Stimulated activated CD4-positive, alpha-beta T cell treated with anti-CD3 and anti-CD28 coated beads, Interleukin-12 subunit alpha, Interleukin-12 subunit beta, amount 100 ng/mL, for 48 hours (primary cell): ENCODE measurements around the gene GDF15.

ENCODE experiments used
- DNase-seq, 3 donors: peaks; one replicate each; pipeline ENCODE4 v3.0.0-alpha.2; 2020; ENCODE audit warnings: low read depth in 2 of 3, low spot score in 1 of 3

Gene GDF15

DNA sequence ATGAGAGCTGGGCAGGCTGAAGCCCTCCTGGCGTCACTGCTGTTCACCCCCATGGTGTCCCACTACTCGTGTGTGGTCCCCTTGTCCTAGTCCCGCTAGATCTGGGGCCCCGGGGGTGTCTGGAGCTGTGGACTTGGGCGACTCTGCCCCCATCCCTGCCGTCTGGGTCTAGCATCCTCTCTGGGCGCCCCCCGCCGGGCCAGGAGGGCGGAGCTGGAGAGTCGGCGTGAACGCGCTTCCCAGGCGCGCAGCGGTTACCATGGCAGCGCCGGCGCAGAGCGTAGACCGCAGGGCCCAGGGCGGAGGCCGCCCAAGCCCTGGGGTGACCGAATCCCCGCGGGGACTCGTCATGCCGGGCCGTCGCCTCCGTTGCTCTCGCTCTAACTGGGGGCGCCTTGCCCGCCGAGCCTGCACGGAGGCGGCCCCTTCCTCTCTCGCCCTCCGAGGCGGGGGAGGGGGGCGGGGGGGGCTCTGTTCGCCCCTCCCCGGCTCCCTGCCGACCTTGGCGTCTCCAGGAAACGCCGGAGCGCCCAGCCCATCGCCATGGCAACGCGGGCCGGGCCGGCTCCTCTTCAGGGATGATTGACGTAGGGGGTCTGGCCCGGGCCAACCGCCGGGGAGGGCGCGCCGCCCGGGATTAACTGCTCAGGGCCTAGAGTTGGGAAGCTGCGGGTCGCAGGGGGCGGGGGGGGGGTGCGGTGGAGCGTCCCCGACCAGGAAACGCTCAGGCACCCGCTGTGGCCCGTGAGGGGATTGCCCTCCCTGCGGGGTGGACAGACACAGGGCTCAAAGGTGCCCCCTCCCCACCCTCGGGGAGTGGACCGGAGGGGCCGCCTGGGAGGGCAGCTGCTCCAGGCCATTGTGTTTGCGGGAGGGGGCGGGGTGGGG lies 43.1 kb downstream of the GDF15 start:
- peak in 1 of 3 donors; percentile 70 for DNase-seq

DNA sequence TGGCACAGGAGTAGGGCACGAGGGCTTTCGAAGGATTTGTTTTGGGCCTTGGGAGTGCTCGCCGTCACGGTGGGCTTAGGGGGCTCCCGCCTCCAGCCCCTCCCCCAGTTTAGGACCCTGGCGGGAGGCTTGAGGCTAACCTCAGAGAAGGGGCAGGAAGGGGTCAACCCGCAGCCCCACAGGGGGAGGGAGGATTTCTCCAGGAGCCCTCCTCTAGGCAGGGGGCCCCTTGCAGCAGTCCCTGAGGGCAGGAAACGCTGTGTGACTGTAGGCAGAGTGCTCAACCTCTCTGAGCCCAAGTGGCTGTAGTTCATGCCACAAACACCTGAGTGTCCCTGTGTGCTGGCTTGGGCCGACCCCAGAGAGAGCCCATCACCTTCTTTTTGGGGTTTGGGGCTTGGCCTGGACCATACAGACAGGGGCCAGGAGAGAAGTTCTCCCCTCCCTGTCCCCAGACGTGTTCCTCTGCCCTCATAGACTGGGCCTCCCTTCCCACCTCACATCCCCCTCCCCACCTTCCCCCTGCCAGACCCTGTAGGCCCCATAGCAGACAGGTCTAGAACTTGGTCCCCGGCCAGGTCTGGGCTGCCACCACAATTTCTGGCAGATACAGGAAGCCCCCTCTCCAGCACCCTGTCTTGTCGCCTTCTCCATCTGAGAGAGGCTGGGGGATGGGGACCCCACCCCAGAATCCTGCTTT lies 43.9 kb downstream of the GDF15 start:
- no peak for DNase-seq

DNA sequence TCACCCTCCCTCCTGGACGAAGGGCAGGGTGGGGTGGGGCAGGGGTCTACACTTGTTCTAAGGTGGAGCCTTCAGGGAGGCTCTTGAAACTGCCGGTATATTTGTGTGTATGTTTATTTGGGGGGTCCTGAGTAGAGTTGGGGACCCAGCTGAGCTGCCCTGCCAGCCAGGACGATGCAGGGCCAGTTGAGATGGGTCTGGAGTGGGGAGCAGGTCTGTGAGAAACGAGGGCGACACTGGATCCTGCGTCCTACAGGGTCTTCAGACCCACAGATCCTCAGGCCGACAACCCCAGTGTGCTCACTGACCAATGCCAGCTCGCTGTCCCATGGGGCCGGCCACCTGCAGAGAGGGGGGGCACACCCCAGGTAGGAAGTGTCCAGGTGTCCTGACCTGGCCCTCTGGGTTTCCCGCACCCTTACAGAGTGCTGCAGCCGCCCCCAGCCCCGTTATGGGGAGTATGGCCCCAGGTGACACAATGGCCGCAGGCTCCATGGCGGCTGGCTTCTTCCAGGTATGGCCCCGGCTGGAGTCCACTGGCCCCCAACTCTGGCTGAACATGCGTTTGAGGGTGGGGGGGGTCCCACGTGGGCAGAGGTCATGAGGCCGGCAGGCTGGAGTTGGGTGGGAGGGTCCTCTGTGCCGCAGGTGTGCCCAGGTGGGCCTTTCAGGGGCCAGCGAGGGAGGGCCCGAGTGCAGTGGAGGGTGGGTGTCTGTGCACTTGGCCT lies 44.6 kb downstream of the GDF15 start:
- no peak for DNase-seq

DNA sequence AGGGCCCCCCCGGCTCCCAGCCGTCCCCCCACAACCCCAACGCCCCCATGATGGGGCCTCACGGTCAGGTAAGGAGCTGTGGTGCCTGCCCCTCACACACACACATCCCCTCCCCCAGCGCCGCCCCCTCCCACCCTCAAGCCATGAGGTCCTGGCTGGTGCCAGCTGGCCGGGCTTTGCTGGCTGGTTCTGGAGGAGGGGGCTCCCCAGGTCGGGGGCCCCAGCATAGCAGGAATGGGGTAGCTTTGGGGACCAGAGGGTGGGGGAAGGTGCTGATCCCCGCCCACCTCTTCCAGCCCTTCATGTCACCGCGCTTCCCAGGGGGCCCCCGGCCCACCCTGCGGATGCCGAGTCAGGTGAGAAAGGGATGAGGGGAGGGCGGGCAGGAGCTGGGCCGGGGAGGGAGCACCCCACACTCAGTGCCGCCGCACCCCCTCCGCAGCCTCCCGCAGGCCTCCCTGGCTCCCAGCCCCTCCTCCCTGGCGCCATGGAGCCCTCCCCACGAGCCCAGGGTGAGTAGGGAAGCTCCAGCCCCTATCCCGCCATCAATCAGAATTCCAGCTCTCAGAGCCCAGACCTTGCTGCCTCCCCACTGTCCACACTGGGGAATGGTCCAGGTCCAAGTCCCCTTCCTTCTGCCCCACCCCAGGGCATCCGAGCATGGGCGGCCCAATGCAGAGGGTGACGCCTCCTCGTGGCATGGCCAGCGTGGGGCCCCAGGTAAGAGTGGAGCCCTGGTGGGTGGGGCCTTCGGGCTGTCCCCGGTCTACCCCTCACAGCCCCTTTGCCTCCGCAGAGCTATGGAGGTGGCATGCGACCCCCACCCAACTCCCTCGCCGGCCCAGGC lies 45.6 kb downstream of the GDF15 start:
- DNase-seq, result no peak

DNA sequence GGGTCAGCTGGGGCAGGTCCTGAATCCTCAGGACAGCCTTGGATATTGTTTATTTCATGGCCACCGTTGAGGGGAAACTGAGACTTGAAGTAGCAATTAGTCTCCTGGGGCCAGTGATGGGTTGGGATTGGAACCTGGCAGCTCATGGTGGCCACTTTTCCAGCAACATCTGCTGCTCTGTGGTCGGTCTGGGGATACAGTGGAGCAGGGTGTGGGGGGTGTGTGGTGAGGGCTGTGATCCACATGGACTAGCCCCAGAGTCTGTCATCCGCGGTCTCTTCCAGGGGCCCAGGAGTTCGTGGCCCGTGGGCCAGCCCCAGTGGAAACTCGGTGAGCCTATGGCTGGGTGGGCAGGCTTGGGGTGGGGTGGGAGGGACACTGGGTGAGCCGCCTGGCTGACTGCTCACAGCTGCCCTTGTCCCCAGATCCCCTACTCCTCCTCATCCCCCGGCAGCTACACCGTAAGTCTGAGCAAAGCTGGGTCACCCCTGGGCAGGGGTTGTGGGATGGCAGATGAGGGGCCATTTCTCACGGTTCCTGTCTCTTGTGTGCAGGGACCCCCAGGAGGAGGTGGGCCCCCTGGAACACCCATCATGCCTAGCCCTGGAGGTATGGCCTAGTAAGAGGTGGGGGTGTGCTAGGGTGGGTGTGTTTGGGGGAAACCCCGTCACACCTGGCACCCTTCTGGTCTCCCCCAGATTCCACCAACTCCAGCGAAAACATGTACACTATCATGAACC lies 46.5 kb downstream of the GDF15 start:
- no peak for DNase-seq

DNA sequence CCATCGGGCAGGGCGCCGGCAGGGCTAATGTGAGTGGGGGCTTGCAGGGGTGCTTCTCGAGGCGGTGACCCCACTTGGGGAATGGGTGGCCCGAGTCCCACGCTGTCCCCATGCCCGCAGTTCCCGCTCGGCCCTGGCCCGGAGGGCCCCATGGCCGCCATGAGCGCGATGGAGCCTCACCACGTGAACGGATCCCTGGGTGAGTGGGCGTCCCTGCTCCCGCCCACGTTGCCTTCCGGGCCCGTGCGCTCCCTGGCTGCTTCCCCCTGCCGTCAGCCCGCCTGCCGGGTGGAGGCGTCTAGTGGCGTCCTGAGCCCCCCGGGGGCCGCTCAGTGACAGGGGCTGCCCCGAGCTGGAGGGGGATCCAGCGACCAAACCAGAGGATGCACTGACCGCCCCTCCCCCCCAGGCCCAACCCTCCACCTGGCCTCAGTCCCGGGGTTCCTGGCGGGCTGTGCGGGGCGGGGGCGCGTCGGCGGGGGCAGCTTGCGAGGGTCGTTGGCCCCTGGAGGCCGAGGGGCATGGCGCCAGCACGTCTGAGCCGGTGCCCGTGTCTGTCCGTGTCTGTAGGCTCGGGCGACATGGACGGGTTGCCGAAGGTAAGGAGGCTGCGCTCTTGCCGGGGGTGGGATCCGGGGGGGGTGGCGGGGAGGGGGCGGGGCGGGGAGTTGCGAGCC lies 47.2 kb downstream of the GDF15 start:
- no peak for DNase-seq

DNA sequence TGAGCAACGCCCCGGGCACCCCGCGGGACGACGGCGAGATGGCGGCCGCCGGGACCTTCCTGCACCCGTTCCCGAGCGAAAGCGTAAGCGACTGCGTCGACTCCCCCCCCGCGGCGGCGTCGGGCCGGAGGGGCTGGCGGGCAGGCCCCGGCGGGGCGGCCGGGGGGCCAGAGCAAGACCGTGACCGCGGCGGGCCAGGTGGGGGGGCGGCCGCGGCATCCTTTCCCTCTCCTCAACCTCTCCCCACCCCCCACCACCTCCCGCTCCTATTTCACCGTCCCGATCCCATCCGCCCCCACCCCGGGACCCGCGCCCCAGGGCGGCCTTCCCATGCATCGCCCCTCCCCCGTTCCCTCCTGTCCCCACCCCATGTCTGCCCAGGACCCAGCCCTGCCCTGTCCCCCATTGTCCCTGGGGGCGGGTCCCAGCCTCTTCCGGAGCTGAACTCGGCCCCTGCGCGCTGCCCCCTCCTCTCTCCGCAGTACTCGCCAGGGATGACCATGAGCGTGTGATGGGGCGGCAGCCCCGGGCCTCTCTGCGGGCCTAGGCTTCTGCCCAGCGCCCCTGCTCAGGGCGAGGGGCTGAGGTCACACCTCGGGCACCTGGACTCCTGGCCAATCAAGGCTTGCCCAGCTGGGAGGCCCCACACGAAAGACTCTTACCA lies 47.9 kb downstream of the GDF15 start:
- DNase-seq, result no peak

DNA sequence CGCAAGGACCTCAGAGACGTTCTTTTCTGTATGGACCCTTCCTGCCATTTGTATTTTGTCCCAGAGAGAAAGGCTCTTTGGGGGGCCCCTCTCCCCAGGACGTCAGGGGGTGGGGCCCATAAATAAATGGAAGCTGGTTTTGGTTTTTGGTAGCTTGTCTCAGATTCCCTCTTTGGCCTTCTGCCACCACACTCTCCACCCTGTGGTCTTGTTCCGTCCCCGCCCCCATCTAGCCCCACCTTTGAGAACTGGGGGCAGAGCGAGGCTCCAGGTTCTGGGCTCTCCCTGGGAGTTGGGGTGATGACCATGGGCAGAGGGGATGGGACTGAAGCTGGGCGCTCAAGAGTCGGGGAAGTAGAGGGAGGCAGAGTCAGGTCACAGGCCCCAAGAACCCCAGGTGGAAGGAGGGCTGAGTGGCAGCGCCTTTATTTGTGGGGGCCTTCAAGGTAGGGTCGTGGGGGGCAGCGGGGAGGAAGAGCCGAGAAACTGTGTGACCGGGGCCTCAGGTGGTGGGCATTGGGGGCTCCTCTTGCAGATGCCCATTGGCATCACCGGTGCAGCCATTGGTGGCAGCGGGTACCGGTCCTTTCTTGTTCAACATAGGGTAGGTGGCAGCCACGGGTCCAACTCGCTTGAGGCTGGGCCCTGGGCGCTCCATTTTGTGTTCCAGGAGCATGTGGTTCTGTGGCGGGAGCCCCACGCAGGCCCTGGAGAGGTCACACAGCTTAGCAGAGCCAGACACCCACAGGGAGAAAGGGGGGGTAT lies 48.6 kb downstream of the GDF15 start:
- no peak for DNase-seq

DNA sequence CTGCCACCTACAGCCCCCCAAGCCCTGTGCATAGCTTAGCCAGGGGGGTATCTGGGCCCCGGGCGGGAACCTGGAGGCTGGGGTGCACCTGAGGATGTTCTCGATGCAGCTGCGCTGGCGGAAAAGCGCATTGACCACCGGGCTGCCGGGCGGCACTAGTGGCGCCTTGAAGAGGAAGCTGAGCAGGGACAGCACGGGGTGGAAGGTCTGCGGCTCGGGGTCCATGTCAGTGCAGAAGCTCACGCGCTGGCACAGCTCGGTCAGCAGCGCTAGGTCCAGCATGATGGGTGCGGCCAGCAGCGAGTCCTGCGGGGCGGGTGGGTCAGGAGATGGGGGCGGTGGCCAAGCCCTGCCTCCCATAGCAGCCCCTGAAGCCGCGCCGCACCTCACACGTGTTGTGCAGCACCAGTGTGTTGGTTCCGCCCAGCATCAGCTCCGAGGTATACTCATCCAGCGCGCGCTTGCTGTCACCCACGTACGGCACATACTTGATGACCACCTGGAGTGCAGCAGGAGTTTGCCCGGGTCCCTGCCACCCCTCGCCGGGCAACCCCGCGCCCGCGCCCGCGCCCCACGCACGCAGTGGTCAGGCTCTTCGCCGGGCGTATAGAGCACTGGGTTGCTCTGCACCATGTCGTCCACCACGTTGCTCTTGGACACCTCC lies 49.4 kb downstream of the GDF15 start:
- no peak for DNase-seq

DNA sequence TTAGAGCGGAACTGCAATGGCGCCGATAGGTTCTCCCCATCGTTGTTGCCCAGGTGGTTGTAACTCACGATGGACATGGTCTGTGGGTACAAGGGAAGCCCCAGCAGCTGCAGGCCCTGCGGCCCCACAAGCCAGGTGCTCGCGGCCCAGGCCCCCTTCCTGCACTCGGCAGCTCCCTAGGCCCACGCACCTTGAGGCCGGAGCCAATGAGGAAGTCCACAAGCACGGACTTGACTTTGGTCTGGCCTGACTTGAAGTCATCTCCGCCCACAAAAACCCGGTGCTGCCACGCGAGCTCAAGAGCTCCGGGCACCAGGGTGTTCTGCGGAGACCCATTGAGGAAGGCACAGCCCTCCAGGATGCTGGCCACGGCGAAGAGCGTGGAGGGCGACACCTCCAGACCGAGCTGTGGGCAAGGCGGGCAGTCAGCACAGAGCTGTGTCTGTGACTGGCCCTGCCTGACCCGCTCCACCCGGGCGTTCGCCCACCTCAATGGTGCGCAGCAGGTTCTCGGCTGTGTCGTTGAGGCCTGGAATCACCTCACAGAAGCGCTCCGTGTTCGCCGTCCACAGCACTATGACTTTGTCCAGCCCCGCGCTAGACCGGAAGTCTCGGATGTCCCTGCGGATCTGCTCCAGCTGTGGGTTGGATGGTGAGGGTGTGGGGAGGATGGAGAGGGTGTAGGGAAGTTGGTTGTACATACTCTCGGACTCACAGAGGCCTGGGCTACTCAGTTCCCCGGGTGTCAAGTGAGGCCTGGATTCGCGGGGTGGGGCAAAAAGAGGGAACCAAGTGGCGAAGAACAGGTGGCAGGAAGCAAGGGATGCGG lies 50.1 kb downstream of the GDF15 start:
- no peak for DNase-seq

DNA sequence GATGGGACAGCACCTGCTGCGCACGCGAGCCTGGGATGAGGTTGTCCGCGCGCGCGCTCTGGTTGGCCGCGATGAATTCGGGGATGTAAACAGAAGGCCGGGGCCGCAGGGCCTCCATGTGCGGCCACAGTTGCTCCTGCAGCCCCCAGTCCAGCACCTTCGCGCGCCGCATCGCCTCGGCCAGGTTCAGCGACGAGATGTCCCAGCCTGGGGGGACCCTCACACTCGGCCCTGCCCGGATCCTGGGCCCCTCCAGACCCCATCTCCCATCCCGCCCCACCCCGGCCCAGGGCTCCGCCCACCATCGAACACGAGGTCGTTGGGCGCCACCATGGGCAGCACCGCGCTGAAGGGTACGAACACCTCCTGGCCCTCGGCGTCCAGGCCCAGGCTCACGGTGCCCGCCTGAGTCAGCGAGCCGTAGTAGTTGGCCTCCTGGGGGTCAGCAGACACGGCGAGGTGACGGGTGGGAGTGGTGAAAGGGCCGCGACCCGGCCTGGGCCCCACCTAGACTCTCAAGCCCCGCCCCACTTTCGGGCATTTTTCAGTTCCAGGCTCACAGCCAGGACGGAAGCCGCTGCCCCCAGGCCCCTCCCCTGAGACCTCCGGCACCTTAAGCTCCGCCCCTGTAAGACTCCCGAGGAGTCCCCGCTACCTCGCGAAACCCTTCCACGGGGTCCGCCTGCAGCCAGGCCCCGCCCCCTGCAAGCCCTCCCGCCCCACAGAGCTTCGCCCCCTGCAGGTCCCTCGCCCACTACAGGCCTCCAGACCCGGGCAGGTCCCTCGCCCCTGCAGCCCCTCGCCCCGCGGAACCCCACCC lies 50.9 kb downstream of the GDF15 start:
- DNase-seq, result no peak

DNA sequence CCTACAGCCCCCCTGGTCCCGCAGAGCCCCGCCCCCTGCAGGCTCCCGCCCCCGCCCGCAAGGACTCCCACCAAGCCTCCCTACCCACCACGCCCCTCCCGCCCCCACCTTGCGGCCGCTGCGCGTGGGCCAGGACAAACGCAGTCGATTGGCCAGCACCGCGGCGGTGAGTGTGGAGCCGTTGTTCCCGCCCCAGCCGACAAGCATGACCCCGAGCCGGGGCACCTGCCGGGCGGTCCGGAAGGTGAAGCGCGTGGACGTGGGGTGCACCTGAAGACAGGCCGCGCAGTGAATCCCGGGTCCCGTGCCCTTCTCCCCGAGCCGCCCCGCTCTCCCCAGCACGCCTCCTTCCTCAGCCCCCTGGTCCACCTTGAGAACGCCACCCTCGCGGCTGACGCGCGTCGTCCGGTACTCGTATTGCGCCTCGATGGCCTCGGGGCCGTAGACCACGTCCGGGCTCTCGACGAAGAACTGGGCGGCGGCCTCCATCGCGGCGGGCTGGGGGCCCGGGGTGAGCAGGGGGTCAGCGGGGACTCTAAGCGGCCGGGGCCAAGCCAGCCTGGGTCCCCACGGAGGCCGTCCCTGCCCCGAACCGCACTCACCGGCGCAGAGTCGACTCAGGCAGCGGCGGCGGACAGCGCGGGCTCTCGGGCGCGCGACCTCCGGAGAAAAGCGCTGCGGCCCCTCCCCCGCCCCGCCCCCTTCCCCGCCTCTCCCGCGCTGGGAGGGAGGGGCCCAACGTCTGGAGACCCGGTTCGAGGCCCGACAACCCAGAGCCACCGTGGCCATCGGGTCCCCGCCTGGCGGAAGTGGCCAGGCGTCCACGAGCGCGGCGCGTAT lies 51.8 kb downstream of the GDF15 start, which contains the start of gene ISYNA1:
TSS of gene ISYNA1 (minus strand) at position 643 of the 840 bp plus-strand sequence. CDS start at position 489, 154 bp downstream.
- no peak for DNase-seq

DNA sequence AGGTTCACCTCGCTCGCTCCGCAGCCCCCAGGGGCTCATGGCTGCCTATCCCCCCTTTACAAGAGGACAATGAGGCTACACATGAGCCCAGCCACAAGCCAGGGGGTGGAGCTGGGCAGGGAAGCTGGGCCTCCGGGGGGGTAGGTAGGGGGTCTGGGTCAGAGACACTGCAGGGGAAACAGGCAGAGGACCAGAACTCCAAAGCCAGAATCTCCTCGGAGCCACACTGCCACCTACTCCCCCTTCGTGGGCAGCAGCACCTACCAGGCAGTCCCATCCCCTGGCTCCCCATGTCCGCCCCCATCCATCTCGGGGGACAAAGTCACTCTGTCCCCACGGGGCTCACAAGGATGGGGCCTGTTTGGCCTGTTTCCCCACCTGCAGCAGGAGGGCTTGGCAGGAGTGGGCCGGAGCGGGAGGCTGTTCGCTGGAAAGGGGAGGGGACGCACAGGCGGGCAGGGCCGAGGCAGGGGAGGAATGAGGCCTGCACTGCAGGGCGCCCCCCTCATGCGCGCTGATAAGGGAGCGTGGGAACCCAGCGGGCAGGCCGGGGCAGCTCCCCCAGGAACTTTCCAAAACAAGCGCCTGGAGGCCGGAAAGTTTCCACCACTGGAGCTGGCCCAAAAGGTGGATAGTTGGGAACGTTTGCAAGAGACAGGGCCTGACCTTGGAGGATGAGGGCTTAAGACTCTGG lies 52.5 kb downstream of the GDF15 start:
- DNase-seq, result no peak
